Fibroblast of pulmonary artery (primary cell): Measurements from ENCODE around the gene CLCN7.
A peak's percentile ranks its signal among the peaks of the same experiment; 100 is the strongest.
"Not testable (repeated sequence)": the region's sequence is repeated elsewhere in the genome, so short reads cannot be mapped to it uniquely, and the experiment has no call there.

ENCODE experiments used
- DNase-seq: peaks from one replicate; pipeline ENCODE4 v3.0.0-alpha.2; 2010; ENCODE audit warnings: low read depth
- H3K4me3 ChIP-seq: replicated peaks from 2 replicates; pipeline ENCODE4 v1.5.1; 2011; ENCODE audit warnings: low read depth, mild to moderate bottlenecking, control low read depth, low read length, moderate library complexity
- CTCF ChIP-seq: IDR thresholded peaks from 2 replicates; pipeline ENCODE4 v1.5.1; 2011; ENCODE audit warnings: mild to moderate bottlenecking, control low read depth, low read length, inconsistent platforms; ENCODE audit errors: missing control alignments

Gene CLCN7

GRCh38 chr16:1474082-1474795, 589 bp downstream of the CLCN7 start:
- TF ChIP-seq CTCF: no peak
- peak; percentile 11 for DNase-seq
- H3K4me3 ChIP-seq: peak overlapping the region; percentile 81

GRCh38 chr16:1472974-1473373, 1.9 kb downstream of the CLCN7 start:
- no peak for DNase-seq
- H3K4me3 ChIP-seq: no peak overlapping the region
- no peak for TF ChIP-seq CTCF

- no peak for DNase-seq
- H3K4me3 ChIP-seq: no peak overlapping the region
- TF ChIP-seq CTCF: no peak
Measured at GRCh38 chr16:1471569-1472194, 3.1 kb downstream of the CLCN7 start.

- no peak overlapping the region for H3K4me3 ChIP-seq
- TF ChIP-seq CTCF: no peak
- DNase-seq: peak; percentile 39
Measured at GRCh38 chr16:1470481-1471251, 4.2 kb downstream of the CLCN7 start.

GRCh38 chr16:1469693-1470201, 5.1 kb downstream of the CLCN7 start:
- TF ChIP-seq CTCF: no peak
- DNase-seq: no peak
- H3K4me3 ChIP-seq: no peak overlapping the region

- not testable (repeated sequence) for H3K4me3 ChIP-seq, DNase-seq
Measured at GRCh38 chr16:1469141-1469540, 5.7 kb downstream of the CLCN7 start.

- no peak for TF ChIP-seq CTCF
- no peak for DNase-seq
- no peak overlapping the region for H3K4me3 ChIP-seq
Measured at GRCh38 chr16:1468426-1468810, 6.4 kb downstream of the CLCN7 start.
